ENCODE measurements around the gene RAB14. TPM values are rescaled to one million over a fixed set of nuclear protein-coding genes. Genes with fewer than 3 reads are reported as not detected.

The RAB14 gene
- total and polyA plus RNA-seq, 2 experiments from 2014 or later = 22.8 to 31.0 TPM

- Mint-ChIP-seq H3K9me3 (no peaks in the 10 kb centered on the region), H3K27ac (no peak overlapping the region), H3K36me3 (ENCODE audit: low read depth) (peaks cover 17% of the 10 kb centered on the region; the same call in 2 of the 3 replicates), H3K27me3 (ENCODE audit: insufficient read depth, low read depth, poor library complexity) (no peaks in the 10 kb centered on the region), H3K4me3 (no peak overlapping the region), H3K4me1 (peaks cover 5% of the 10 kb centered on the region; the same call in 2 of the 3 replicates)
- Histone ChIP-seq H3K4me1 (ENCODE audit: insufficient read depth) (no peaks in the 10 kb centered on the region), H2AFZ (no peak overlapping the region), H3K27me3 (ENCODE audit: insufficient read depth) (no peaks in the 10 kb centered on the region), H3K79me2 (replicated peaks; ENCODE audit: insufficient read depth) (peaks cover 47% of the 10 kb centered on the region), H3K27ac (ENCODE audit: low read depth) (no peak overlapping the region), H3K36me3 (ENCODE audit: insufficient read depth) (0 out of 2 replicates have a peak, but pooled peaks cover 2% of the 10 kb centered on the region), H3K4me2 (no peak overlapping the region), H3F3A (replicated peaks; ENCODE audit: low read depth) (no peaks in the 10 kb centered on the region), H4K20me1 (replicated peaks; ENCODE audit: insufficient read depth) (peaks cover 9% of the 10 kb centered on the region; the same call in 1 of the 2 replicates), H3K4me3 (no peak overlapping the region), H3K9me2 (ENCODE audit: insufficient read depth) (no peaks in the 10 kb centered on the region)
- DNase-seq (ENCODE audit: low spot score) (no peak), ATAC-seq (no peak)
- TF ChIP-seq ETS1 (IDR thresholded peaks at IDR 0.05) = no peak
- no peak for TF ChIP-seq ZNF114 (CRISPR knock-in tag; IDR thresholded peaks at IDR 0.05)
- TF ChIP-seq, protein P1, sequence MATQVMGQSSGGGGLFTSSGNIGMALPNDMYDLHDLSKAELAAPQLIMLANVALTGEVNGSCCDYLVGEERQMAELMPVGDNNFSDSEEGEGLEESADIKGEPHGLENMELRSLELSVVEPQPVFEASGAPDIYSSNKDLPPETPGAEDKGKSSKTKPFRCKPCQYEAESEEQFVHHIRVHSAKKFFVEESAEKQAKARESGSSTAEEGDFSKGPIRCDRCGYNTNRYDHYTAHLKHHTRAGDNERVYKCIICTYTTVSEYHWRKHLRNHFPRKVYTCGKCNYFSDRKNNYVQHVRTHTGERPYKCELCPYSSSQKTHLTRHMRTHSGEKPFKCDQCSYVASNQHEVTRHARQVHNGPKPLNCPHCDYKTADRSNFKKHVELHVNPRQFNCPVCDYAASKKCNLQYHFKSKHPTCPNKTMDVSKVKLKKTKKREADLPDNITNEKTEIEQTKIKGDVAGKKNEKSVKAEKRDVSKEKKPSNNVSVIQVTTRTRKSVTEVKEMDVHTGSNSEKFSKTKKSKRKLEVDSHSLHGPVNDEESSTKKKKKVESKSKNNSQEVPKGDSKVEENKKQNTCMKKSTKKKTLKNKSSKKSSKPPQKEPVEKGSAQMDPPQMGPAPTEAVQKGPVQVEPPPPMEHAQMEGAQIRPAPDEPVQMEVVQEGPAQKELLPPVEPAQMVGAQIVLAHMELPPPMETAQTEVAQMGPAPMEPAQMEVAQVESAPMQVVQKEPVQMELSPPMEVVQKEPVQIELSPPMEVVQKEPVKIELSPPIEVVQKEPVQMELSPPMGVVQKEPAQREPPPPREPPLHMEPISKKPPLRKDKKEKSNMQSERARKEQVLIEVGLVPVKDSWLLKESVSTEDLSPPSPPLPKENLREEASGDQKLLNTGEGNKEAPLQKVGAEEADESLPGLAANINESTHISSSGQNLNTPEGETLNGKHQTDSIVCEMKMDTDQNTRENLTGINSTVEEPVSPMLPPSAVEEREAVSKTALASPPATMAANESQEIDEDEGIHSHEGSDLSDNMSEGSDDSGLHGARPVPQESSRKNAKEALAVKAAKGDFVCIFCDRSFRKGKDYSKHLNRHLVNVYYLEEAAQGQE (IDR thresholded peaks at IDR 0.05; ENCODE audit: unreplicated experiment) = no peak
- no peak for TF ChIP-seq POLR2AphosphoS5 (IDR thresholded peaks at IDR 0.05; ENCODE audit: low read depth)
- no peak for TF ChIP-seq EZH2phosphoT487 (IDR thresholded peaks at IDR 0.05; ENCODE audit: unreplicated experiment)
- TF ChIP-seq JUNB (IDR thresholded peaks at IDR 0.05; ENCODE audit: unreplicated experiment) = no peak
- no peak for TF ChIP-seq ZNF462 (CRISPR knock-in tag; IDR thresholded peaks at IDR 0.05)
- TF ChIP-seq CTCF (conservative IDR thresholded peaks at IDR 0.05; ENCODE audit: low read depth in 2 of 2) = no peak
- no peak for TF ChIP-seq CREB1 (CRISPR knock-in tag; IDR thresholded peaks at IDR 0.05; ENCODE audit: low read depth)
- TF ChIP-seq ZNF331 (CRISPR knock-in tag; IDR thresholded peaks at IDR 0.05; ENCODE audit: low read depth) = no peak
- no peak for TF ChIP-seq STAT1 (IDR thresholded peaks at IDR 0.05; ENCODE audit: unreplicated experiment)
- TF ChIP-seq EZH2 (IDR thresholded peaks at IDR 0.05; ENCODE audit: low read depth, unreplicated experiment) = no peak
- no peak for TF ChIP-seq NANOG (IDR thresholded peaks at IDR 0.05; ENCODE audit: borderline replicate concordance)
Measured at GRCh38 chr9:121185774-121186403, 15.8 kb downstream of the RAB14 start.
